Panc1 (cell line): ENCODE measurements around the gene LRBA. TPM values are rescaled to one million over a fixed set of nuclear protein-coding genes. Genes with fewer than 3 reads are reported as not detected.

Source experiments
- ATAC-seq: fragments of 200-7000 bp; cut with Tn5 transposase; 2 replicates; pipeline ENCODE4 v1.9.1; 2020; ENCODE audit warnings: mild to moderate bottlenecking, moderate library complexity
- BruUV-seq: library from RNA; stranded (reverse); fragments of 400-500 nt; replicated peaks from 2 replicates; lab custom pipeline; 2021; lab: Mats Ljungman, UMichigan
- CTCF ChIA-PET: fragments of 300-600 bp; sonication (Branson Sonifier 250); formaldehyde crosslinking; loops from one replicate; lab custom pipeline; 2022; ENCODE audit warnings: antibody characterized with exemption; lab: Charles Lee
- POLR2A ChIA-PET: fragments of 300-600 bp; sonication (Branson Sonifier 250); formaldehyde crosslinking; loops from one replicate; lab custom pipeline; 2022; ENCODE audit warnings: antibody characterized with exemption; lab: Charles Lee
- DNase-seq: peaks from one replicate; pipeline ENCODE4 v3.0.0-alpha.2; 2010; ENCODE audit warnings: low read depth, low spot score
- H3K27ac ChIP-seq: 2 replicates; pipeline ENCODE4 v1.5.1; 2011; ENCODE audit warnings: mild to moderate bottlenecking, low read length, inconsistent platforms
- H3K27me3 ChIP-seq: fragments of 200-500 bp; sonication (Bioruptor generic); 2 replicates; pipeline ENCODE4 v1.6.0; 2014; ENCODE audit warnings: low read length, inconsistent platforms; ENCODE audit not compliant: control insufficient read depth, insufficient read depth
- H3K36me3 ChIP-seq: fragments of 200-500 bp; sonication (Bioruptor generic); 2 replicates; pipeline ENCODE4 v1.5.1; 2014; ENCODE audit warnings: inconsistent platforms, mild to moderate bottlenecking, low read length, moderate library complexity; ENCODE audit not compliant: control insufficient read depth, insufficient read depth
- H3K4me1 ChIP-seq: 2 replicates; pipeline ENCODE4 v1.5.1; 2011; ENCODE audit warnings: inconsistent platforms, mild to moderate bottlenecking, low read length, moderate library complexity; ENCODE audit not compliant: control insufficient read depth, insufficient read depth
- H3K4me3 ChIP-seq, 2 experiments: 2 replicates each; pipeline ENCODE4 v1.5.1; 2011 to 2012; ENCODE audit warnings: low read depth in 2 of 2, low read length in 2 of 2, mild to moderate bottlenecking in 2 of 2, inconsistent platforms in 1 of 2, moderate library complexity in 1 of 2
- H3K9me3 ChIP-seq: fragments of 200-500 bp; sonication (Bioruptor generic); 2 replicates; pipeline ENCODE4 v1.5.1; 2014; ENCODE audit warnings: low read depth, mild to moderate bottlenecking, inconsistent platforms, low read length, moderate library complexity; ENCODE audit not compliant: control insufficient read depth, insufficient read depth
- CTCF ChIP-seq: fragments of 450-650 bp; IDR thresholded peaks from 2 replicates; pipeline ENCODE4 v1.5.1; 2017; ENCODE audit warnings: mild to moderate bottlenecking
- POLR2AphosphoS5 ChIP-seq: IDR thresholded peaks from 2 replicates; pipeline ENCODE4 v1.6.1; 2012; ENCODE audit warnings: mild to moderate bottlenecking, low read depth, low read length, moderate library complexity
- REST ChIP-seq, 2 experiments: IDR thresholded peaks; 2 replicates each; pipeline ENCODE4 v1.6.1; 2011 to 2012; ENCODE audit warnings: low read depth in 2 of 2, control low read depth in 1 of 2, low read length in 1 of 2, mild to moderate bottlenecking in 1 of 2, moderate library complexity in 1 of 2; ENCODE audit not compliant: insufficient read depth in 1 of 2
- SIN3A ChIP-seq: IDR thresholded peaks from 2 replicates; pipeline ENCODE4 v1.6.1; 2012; ENCODE audit warnings: low read depth, mild to moderate bottlenecking, low read length, moderate library complexity, borderline replicate concordance; ENCODE audit not compliant: insufficient read depth
- TCF7L2 ChIP-seq: IDR thresholded peaks from 2 replicates; pipeline ENCODE4 v1.6.1; 2011; ENCODE audit warnings: mild to moderate bottlenecking, low read depth, low read length, inconsistent platforms
- in situ Hi-C: cut with HindIII; loops from 2 replicates; pipeline ENCODE4 v1.10.0; 2016; ENCODE audit warnings: low sequenced_read_pairs, low pct_unique_long_range_greater_than_20kb
- intact Hi-C: fragments of 100-400 bp; cut with micrococcal nuclease; formaldehyde crosslinking; loops from one replicate; pipeline ENCODE4 v1.10.0; 2022; ENCODE audit not compliant: unreplicated experiment
- total RNA-seq: library from RNA; stranded (reverse); gene quantifications from one replicate; pipeline ENCODE4 v1.2.1, GENCODE V29; 2021; ENCODE audit not compliant: unreplicated experiment

LRBA gene
- total RNA-seq, 1 experiment from 2014 or later, result 26.4 TPM

- ChIA-PET CTCF (no interaction called here), POLR2A (no interaction called here)
- H3K27me3 ChIP-seq, result no peaks in the 10 kb centered on the region
- no peak for DNase-seq
- H3K4me1 ChIP-seq, result no peaks in the 10 kb centered on the region
- no TSS peak for BruUV-seq
- TF ChIP-seq CTCF (no peak), TCF7L2 (no peak), POLR2AphosphoS5 (no peak), SIN3A (no peak), REST (IDR thresholded peaks at IDR 0.05; ENCODE audit: insufficient read depth in 1 of 2, low read depth in 2 of 2, low read length in 1 of 2) (no peak)
- no peak overlapping the region for H3K27ac ChIP-seq
- intact Hi-C loops (no loop called here), in situ Hi-C loops (no loop called here)
- no peak for ATAC-seq
- H3K4me3 ChIP-seq, result no peak overlapping the region
- no peaks in the 10 kb centered on the region for H3K9me3 ChIP-seq
- H3K36me3 ChIP-seq, result no peaks in the 10 kb centered on the region
Measured at GRCh38 chr4:150482581-150482980, 532.5 kb downstream of the LRBA start.

GRCh38 chr4:150479657-150480056 lies 535.4 kb downstream of the LRBA start:
- Histone ChIP-seq H3K27me3 (no peaks in the 10 kb centered on the region), H3K9me3 (no peaks in the 10 kb centered on the region), H3K4me3 (no peak overlapping the region), H3K36me3 (no peaks in the 10 kb centered on the region), H3K27ac (no peak overlapping the region), H3K4me1 (no peaks in the 10 kb centered on the region)
- CTCF ChIA-PET, result no interaction called here
- no TSS peak for BruUV-seq
- TF ChIP-seq SIN3A (no peak), POLR2AphosphoS5 (no peak), REST (IDR thresholded peaks at IDR 0.05; ENCODE audit: insufficient read depth in 1 of 2, low read depth in 2 of 2, low read length in 1 of 2) (no peak)
- no peak for DNase-seq
- intact Hi-C loops (no loop called here), in situ Hi-C loops (no loop called here)
- POLR2A ChIA-PET, result no interaction called here
- ATAC-seq, result no peak
